NK-92 treated with Interleukin-12 subunit alpha and Interleukin-12 subunit beta, amount 100 ng/mL, for 24 hours (cell line): ENCODE measurements around the gene YKT6.
"Not testable (repeated sequence)": the region's sequence is repeated elsewhere in the genome, so short reads cannot be mapped to it uniquely, and the experiment has no call there.

ENCODE experiments used
- DNase-seq: peaks from one replicate; lab custom pipeline; 2025; lab: John Stamatoyannopoulos, UW

YKT6 gene

GRCh38 chr7:44172352-44172751 lies 28.4 kb upstream of the YKT6 start:
- no peak for DNase-seq

GRCh38 chr7:44172803-44173424 lies 27.9 kb upstream of the YKT6 start:
- DNase-seq, result no peak

DNA sequence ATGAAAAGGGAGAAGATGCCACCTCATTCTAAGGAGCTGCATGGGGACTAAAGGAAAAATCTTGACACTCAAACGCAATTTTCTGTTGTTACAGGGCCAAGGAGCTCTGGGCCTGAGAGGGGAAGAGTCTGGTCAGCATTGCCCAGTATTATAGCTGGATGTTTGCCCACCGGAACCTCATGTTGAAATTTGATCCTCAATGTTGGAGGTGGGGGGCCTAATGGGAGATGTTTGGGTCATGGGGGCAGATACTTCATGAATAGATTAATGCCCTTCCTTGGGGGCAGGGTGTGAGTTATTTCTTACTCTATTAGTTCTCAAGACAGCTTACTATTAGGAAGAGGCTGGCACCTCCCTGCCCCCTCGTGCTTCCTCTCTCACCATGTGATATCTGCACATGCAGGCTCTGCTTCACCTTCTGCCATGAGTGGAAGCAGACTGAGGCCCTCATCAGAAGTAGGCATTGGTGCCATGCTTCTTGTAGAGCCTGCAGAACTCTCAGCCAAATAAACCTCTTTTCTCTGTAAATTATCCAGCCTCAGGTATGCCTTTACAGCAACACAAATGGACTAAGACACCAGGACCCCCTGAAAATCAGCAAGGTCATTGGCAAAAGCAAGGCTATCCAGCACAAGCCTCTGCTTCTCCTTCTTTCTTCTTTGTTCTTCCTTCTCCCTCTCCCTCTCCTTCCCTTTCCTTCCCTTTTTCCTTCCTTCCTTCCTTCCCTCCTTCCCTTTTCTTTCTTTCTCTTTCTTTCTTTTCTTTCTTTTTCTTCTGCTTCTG lies 26.7 kb upstream of the YKT6 start:
- DNase-seq, result no peak

GRCh38 chr7:44174694-44174948 lies 26.2 kb upstream of the YKT6 start:
- not testable (repeated sequence) for DNase-seq

- DNase-seq, result no peak
Measured at GRCh38 chr7:44175730-44176129, 25.0 kb upstream of the YKT6 start.

- DNase-seq, result no peak
Measured at GRCh38 chr7:44176486-44176885, 24.3 kb upstream of the YKT6 start.

GRCh38 chr7:44177570-44178131 lies 23.1 kb upstream of the YKT6 start:
- no peak for DNase-seq

DNA sequence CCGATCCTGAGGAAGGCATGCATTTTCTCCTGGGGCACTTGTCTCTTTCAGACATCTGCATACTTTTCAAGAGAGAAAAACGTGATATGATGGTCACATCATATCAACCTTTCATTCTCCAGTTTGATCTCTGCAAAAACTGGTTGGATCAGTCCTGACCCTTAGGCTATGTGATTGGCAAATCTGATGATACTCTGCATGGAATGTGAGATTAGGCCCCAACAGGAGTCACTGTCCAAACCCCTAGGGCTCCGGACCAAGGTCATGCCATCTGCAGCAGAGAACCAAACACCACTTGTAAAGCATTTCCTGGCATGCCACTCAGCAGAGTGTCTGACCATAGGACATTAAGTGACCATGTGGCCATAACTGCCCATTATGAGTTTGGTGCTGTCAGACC lies 20.1 kb upstream of the YKT6 start:
- DNase-seq, result no peak

DNA sequence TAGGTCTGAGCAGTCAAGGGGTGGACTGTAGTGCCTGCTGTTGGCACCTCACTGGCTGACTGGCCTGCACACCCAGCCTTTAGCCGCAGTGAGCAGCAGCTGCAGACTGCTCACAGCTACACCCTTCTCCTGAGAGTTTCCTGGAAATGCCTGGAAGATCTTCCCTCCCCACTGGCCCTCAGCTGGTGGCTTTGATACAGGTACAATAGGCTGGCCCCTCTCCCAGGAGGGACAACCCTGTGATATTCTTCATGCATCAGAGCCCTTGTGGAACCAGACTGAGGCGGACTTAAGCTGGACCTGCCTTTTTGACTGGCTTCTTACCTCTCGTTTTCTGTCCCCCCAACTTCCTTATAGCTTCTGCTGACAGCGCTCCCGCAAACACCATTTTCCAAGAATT lies 18.0 kb upstream of the YKT6 start:
- DNase-seq, result no peak

GRCh38 chr7:44183386-44183785 lies 17.4 kb upstream of the YKT6 start:
- DNase-seq, result no peak

DNA sequence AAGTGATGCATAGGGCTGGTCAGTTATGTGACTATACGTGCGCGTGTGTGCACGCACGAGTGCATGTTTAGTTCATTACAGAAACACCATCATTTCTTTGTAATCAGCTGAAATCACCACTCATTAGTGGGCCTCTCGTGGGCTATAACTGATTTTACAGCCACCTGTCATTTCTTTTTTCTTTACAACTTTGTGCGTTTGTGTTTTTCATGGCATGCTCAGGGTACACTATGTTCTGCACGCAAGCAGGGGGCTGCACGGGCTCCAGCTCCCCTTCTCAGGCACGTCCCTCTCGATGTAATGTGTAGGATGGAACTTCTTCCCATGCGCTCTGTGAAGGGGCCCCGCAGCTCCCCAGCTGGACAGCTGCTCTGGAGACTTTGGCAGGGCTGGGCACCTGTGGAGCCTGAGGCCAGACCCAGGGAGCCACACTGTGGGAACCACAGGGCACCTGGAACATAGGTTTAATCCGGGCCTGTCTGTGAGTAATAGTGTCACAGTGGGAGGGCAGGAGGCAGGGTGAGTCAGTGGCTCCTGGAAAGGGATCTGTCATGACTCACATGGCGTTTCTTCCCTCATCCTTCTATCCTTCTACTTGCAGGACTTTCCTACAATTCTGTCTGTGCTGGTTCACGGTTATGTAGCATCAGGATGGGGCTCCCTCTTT lies 16.4 kb upstream of the YKT6 start:
- no peak for DNase-seq

GRCh38 chr7:44184873-44185446 lies 15.8 kb upstream of the YKT6 start:
- no peak for DNase-seq

DNA sequence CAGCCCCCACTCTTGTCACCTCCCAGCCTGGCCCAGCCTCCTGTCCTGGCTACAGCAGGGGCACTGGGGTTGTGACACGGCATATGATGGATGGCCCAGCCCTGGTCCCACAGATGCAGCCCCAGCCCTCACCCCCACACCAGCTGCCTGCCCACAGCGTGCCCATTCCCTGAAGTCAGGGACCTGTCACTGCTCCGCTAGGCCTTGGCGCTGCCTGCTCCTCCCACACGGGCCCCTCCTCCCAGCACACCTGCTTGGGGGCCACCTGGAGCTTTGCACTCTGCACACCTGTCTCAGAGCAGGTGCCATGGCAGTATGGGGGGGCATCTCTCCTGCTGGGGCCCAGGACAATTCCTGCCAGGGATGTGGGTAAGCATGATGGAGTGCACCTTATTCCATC lies 15.0 kb upstream of the YKT6 start:
- DNase-seq, result no peak

- DNase-seq, result no peak
Measured at GRCh38 chr7:44186736-44187135, 14.0 kb upstream of the YKT6 start.

DNA sequence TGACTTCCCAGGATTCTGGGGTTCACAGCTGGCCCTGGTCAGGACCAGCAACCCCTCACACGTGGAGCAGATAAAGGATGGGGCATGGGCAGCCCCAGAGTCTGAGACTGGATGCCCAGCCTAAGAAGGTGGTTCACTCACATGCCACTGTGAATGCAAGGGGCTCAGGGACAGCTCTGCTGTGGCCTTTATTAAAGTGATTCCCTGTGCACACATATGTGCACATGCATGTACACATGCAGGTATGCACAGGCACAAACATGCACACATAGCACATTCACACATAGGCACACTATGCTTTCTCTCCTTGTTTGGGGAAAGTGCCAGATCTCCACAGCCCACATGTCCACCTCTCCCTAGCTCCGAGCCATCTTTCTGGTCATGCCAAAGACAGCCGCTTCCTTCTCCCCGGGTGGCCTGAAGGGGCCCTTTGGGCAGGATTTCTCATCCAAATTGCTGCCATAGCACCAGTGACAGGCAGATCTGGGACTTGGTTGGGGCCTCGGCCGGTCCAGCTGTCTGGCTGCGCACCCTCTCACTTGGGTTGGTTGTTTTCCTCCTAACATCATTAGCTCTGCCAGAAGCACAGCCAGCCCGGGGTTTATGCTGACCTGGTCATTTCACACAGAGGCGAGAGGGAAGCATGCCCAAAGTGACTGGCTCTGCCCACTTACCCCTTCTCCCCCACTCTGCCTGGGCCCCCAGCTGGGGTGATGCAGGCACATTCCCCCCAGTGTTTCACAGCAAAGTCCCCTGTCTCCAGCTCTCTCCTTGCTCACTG lies 13.0 kb upstream of the YKT6 start:
- no peak for DNase-seq

- no peak for DNase-seq
Measured at GRCh38 chr7:44188480-44189225, 12.1 kb upstream of the YKT6 start.

DNA sequence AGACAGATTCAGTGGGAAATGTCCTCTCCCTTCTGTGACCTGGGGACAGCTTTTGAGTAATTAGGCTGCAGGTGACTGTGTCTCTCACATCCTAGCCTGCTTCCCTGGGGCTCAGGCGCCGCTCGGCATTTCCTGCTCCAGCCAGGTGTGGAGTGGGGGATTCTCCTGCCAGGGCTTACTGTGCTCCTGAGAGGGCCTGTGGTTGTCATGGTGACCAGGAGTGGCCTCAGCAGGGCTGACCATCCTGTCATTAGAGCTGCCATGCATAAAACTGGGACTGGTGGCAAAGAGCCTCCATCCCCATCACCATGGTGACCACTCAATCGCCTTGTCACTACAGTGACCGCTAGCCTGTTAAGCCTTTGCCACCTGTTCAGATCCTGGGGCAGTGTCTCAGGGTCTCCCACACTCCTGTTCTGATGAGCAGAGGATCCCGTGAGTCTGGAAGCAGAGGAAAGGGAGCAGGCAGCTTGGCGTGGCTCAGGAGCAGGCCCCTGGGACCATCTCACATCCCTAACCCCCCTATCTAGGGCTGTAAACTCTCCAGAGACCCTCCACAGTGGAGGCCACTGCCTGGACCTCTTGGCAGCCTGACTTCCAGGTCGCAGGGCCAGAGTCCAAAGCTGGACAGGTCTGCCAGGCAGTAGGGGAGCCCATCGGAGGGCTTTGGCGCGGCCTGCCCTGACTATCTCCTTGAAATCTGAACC lies 11.3 kb upstream of the YKT6 start, which contains the start of gene GCK:
TSS of gene GCK (minus strand) at position 154 of the 707 bp plus-strand sequence. CDS start 486 bp downstream, outside the sequence.
- no peak for DNase-seq

- DNase-seq, result no peak
Measured at GRCh38 chr7:44189993-44190872, 10.5 kb upstream of the YKT6 start.

DNA sequence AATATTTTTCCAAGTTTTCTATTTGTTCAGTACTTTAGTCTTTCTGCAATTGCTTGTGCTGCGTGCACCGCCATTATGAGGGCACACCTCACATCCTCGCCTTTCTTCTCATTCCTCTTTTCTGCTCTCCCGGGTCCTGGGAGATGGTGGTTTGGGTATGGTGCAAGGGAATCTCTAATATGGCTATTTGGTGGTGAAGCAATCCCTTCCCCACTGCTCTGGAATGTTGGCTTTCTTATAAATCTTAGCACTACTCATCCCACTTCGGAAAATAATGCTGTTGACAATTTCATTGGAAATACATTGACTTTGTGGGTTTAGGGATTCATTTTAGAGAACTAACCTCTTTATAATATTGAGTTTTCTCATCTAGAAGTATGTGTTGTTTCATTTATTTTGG lies 9.6 kb upstream of the YKT6 start:
- no peak for DNase-seq
